HepG2 (cell line): ENCODE data around the gene REEP2. TPM values are rescaled to one million over a fixed set of nuclear protein-coding genes. Genes with fewer than 3 reads are reported as not detected.
A peak's percentile ranks its signal among the peaks of the same experiment; 100 is the strongest.

Source experiments
- ATF4 ChIP-seq, 2 experiments: fragments of 450-650 bp in 1 of 2; sonication (generic) in 1 of 2; formaldehyde crosslinking; IDR thresholded peaks; 2 replicates each; pipeline versions ENCODE4 v1.5.0 to v1.8.0; 2020 to 2022; ENCODE audit warnings: mild to moderate bottlenecking in 1 of 2, missing genetic modification reagents in 1 of 2
- CBX1 ChIP-seq: IDR thresholded peaks from one replicate; pipeline ENCODE4 v1.6.1; 2016; ENCODE audit warnings: antibody characterized with exemption, low read depth
- CEBPZ ChIP-seq: IDR thresholded peaks from 2 replicates; pipeline ENCODE4 v1.6.1; 2012; ENCODE audit warnings: low read length, improper control_type of control experiment
- EED ChIP-seq: sonication (generic); formaldehyde crosslinking; IDR thresholded peaks from 2 replicates; pipeline ENCODE4 v1.5.0; 2020; ENCODE audit warnings: mild to moderate bottlenecking, missing genetic modification reagents
- FOXK2 ChIP-seq: fragments of 450-650 bp; IDR thresholded peaks from 2 replicates; pipeline ENCODE4 v1.6.1; 2016
- HIVEP1 ChIP-seq: sonication (generic); formaldehyde crosslinking; IDR thresholded peaks from 2 replicates; pipeline ENCODE4 v1.4.0; 2020; ENCODE audit warnings: mild to moderate bottlenecking, missing genetic modification reagents
- IKZF4 ChIP-seq: sonication (generic); formaldehyde crosslinking; IDR thresholded peaks from 2 replicates; pipeline ENCODE4 v1.5.1; 2020; ENCODE audit warnings: borderline replicate concordance, mild to moderate bottlenecking, low read depth, missing genetic modification reagents; ENCODE audit errors: not compliant biosample characterization
- KDM3A ChIP-seq: IDR thresholded peaks from 2 replicates; pipeline ENCODE4 v1.6.1; 2018; ENCODE audit warnings: low read depth, missing compliant biosample characterization
- MAFF ChIP-seq: IDR thresholded peaks from 2 replicates; pipeline ENCODE4 v1.6.1; 2011; ENCODE audit warnings: low read depth, low read length, improper control_type of control experiment
- SALL1 ChIP-seq: sonication (generic); formaldehyde crosslinking; IDR thresholded peaks from 2 replicates; pipeline ENCODE4 v1.8.0; 2022; ENCODE audit warnings: mild to moderate bottlenecking, missing genetic modification reagents
- SKIL ChIP-seq: sonication (generic); formaldehyde crosslinking; IDR thresholded peaks from 2 replicates; pipeline ENCODE4 v1.8.0; 2022; ENCODE audit warnings: missing genetic modification reagents, mild to moderate bottlenecking, moderate library complexity, borderline replicate concordance
- SRSF1 ChIP-seq: fragments of 200-400 bp; formaldehyde crosslinking; optimal IDR thresholded peaks from 2 replicates; pipeline ENCODE3; 2017; ENCODE audit warnings: mild to moderate bottlenecking, low read depth, low read length, moderate library complexity
- THAP9 ChIP-seq: sonication (generic); formaldehyde crosslinking; IDR thresholded peaks from 2 replicates; pipeline ENCODE4; 2020; ENCODE audit warnings: missing genetic modification reagents, mild to moderate bottlenecking, borderline replicate concordance
- ZFP37 ChIP-seq: sonication (generic); formaldehyde crosslinking; IDR thresholded peaks from 2 replicates; pipeline ENCODE4 v1.4.0; 2020; ENCODE audit warnings: missing genetic modification reagents, borderline replicate concordance
- ZGPAT ChIP-seq: IDR thresholded peaks from 2 replicates; pipeline ENCODE4 v1.6.1; 2016; ENCODE audit warnings: mild to moderate bottlenecking
- ZNF567 ChIP-seq: sonication (generic); formaldehyde crosslinking; IDR thresholded peaks from 2 replicates; pipeline ENCODE4 v1.8.1; 2023; ENCODE audit warnings: mild to moderate bottlenecking, missing genetic modification reagents, borderline replicate concordance
- ZNF569 ChIP-seq: sonication (generic); formaldehyde crosslinking; IDR thresholded peaks from 2 replicates; pipeline ENCODE4 v1.5.0; 2020; ENCODE audit warnings: mild to moderate bottlenecking, missing genetic modification reagents, moderate library complexity, borderline replicate concordance
- ZNF782 ChIP-seq: sonication (generic); formaldehyde crosslinking; IDR thresholded peaks from 2 replicates; pipeline ENCODE4 v1.4.0; 2020; ENCODE audit warnings: missing genetic modification reagents, mild to moderate bottlenecking, borderline replicate concordance
- polyA plus RNA-seq, 8 experiments: library from polyadenylated mRNA; depleted of rRNA in 3 of 8; stranded (reverse) in 7 of 8; unstranded in 1 of 8; fragments of >200 nt; fragmentation: Illumina TruSeq in 4 of 8; extraction: Trizol in 4 of 8; gene quantifications; 2 replicates each; pipeline versions ENCODE4 v1.2.1 to v1.2.3, GENCODE V29; 2011 to 2016; ENCODE audit warnings: low read depth in 4 of 8, missing spikeins in 1 of 8, mixed read lengths in 1 of 8; ENCODE audit not compliant: insufficient read depth in 1 of 8
- total RNA-seq, 5 experiments: library from RNA; depleted of rRNA; stranded (reverse); fragments of >200 nt; fragmentation: Illumina TruSeq; extraction: Trizol; gene quantifications; 2 replicates each; pipeline ENCODE4 v1.2.3, GENCODE V29; 2016; ENCODE audit warnings: low read depth in 1 of 5

REEP2 gene
- total and polyA plus RNA-seq, 2 of the 13 experiments (the other 11 are each of a cell fraction or from before 2014, with no cell fraction given) = 5.3 to 7.8 TPM

GRCh38 chr5:138466125-138466899, 27.5 kb downstream of the REEP2 start (continued):
- TF ChIP-seq ZNF567 (CRISPR knock-in tag) = no peak
- TF ChIP-seq ATF4 (CRISPR knock-in tag; IDR thresholded peaks at IDR 0.05) = peak in 1 of 2 experiments; percentile 62; a peak in 1 of 4 replicates
- peak; percentile 53; the same call in 1 of the 2 replicates for TF ChIP-seq ZGPAT (CRISPR knock-in tag)
- no peak for TF ChIP-seq EED (CRISPR knock-in tag)
- TF ChIP-seq ZFP37 (CRISPR knock-in tag) = no peak
- no peak for TF ChIP-seq SALL1 (CRISPR knock-in tag)
- no peak for TF ChIP-seq MAFF
- TF ChIP-seq KDM3A (CRISPR knock-in tag) = no peak
- no peak for TF ChIP-seq ZNF569 (CRISPR knock-in tag)
- no peak for TF ChIP-seq CBX1
- peak; percentile 99 for TF ChIP-seq HIVEP1 (CRISPR knock-in tag)
- no peak for TF ChIP-seq IKZF4 (CRISPR knock-in tag)
- TF ChIP-seq THAP9 (CRISPR knock-in tag) = no peak
- no peak for TF ChIP-seq ZNF782 (CRISPR knock-in tag)
- no peak for TF ChIP-seq SRSF1
- no peak for TF ChIP-seq CEBPZ
- no peak for TF ChIP-seq SKIL (CRISPR knock-in tag)
- no peak for TF ChIP-seq FOXK2
